Measurements from ENCODE around the gene TRIM10.
"Not testable (repeated sequence)": the region's sequence is repeated elsewhere in the genome, so short reads cannot be mapped to it uniquely, and the experiment has no call there.

TRIM10 gene

DNA sequence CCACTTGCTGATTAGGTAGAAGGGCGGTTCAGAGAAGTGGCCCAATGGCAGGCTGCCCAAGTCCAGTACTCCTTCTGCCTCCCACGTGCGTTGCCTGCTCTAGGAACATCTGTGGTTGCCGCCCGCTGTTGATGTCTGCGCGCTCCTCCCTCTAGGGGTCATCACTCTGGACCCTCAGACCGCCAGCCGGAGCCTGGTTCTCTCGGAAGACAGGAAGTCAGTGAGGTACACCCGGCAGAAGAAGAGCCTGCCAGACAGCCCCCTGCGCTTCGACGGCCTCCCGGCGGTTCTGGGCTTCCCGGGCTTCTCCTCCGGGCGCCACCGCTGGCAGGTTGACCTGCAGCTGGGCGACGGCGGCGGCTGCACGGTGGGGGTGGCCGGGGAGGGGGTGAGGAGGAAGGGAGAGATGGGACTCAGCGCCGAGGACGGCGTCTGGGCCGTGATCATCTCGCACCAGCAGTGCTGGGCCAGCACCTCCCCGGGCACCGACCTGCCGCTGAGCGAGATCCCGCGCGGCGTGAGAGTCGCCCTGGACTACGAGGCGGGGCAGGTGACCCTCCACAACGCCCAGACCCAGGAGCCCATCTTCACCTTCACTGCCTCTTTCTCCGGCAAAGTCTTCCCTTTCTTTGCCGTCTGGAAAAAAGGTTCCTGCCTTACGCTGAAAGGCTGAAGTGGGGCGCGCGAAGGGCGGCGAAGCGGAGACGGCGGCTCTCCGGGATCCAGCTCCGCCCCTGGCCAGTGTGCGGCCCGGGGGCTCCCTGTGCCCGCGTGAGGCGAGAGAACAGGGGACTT lies 10.9 kb upstream of the TRIM10 start:
- no peak for DNase-seq

GRCh38 chr6:30169658-30170614 lies 8.9 kb upstream of the TRIM10 start:
- no peak for DNase-seq

- no peak for DNase-seq
Measured at GRCh38 chr6:30168741-30169140, 7.7 kb upstream of the TRIM10 start.

DNA sequence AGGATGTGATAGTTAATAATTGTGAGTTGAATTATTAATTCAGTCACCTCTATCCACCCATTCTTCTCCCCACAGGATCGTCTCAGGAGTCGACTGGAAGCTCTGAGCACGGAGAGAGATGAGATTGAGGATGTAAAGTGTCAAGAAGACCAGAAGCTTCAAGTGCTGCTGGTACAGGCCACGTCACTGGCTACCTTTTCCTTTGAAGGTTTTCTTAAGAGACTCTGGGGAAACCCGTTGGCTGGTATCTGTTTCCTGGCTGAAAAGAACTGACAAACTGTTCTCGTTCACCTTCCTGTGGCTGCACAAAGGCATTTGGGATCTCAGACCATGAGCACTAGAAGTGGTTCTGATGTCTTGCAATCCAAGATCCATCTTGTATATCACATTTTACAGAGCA lies 6.1 kb upstream of the TRIM10 start:
- no peak for DNase-seq

DNA sequence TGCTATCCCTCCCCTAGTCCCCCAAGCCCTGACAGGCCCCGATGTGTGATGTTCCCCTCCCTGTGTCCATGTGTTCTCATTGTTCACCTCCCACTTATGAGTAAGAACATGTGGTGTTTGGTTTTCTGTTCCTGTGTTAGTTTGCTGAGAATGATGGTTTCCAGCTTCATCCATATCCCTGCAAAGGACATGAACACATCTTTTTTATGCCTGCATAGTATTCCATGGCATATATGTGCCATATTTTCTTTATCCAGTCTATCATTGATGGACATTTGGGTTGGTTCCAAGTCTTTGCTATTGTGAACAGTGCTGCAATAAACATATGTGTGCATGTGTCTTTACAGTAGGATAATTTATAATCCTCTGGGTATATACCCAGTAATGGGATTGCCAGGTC lies 4.2 kb upstream of the TRIM10 start:
- DNase-seq: not testable (repeated sequence)

DNA sequence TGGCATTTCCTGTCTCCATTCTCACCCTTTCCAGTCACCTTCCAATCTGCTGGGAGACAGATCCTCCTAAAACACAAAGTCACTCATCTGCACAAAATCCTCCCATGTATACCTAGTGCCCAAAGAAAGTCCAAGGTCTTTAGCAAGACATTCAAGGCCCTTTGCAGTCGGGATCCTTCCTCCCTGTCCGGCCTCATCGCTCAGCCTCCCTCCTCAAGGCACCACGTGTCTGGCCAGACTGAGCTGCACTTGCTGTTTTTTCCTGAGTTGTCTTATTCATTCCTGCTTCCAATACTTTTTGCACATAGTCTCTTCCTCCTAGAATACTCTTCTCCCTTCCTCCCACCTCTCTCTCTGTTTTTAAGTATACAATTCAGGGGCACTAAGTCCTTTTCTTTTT lies 3.7 kb upstream of the TRIM10 start:
- no peak for DNase-seq

DNA sequence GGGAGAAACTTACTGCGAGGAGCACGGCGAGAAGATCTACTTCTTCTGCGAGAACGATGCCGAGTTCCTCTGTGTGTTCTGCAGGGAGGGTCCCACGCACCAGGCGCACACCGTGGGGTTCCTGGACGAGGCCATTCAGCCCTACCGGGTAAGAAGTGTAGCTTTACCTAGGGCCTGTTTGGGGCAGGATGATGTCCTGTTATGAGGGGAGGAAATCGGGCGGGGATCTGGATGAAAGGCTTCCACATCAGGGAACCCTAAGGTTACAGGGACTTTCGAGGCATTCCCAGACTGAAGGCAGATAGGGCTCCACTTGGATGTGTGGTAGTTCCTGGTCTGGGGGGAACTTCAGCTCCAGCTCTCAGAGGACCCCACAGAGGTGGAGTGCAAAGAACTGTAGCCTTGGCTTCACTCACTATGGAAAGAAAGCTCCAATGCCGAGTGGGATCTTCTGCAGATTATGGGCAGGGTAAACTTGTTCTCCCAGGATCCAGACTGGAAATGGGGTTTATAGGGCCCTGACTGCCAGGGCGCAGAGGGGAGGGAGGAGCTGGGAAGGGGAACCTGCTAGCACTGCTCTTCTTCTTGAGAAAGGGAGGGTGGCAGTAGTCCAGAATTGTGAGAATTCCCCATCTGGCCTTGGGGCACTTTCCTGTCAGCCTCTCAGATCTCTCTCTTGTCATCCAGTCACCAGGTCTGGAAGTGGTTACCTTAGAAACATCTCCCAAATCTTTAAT lies 3.1 kb upstream of the TRIM10 start:
- no peak for DNase-seq

DNA sequence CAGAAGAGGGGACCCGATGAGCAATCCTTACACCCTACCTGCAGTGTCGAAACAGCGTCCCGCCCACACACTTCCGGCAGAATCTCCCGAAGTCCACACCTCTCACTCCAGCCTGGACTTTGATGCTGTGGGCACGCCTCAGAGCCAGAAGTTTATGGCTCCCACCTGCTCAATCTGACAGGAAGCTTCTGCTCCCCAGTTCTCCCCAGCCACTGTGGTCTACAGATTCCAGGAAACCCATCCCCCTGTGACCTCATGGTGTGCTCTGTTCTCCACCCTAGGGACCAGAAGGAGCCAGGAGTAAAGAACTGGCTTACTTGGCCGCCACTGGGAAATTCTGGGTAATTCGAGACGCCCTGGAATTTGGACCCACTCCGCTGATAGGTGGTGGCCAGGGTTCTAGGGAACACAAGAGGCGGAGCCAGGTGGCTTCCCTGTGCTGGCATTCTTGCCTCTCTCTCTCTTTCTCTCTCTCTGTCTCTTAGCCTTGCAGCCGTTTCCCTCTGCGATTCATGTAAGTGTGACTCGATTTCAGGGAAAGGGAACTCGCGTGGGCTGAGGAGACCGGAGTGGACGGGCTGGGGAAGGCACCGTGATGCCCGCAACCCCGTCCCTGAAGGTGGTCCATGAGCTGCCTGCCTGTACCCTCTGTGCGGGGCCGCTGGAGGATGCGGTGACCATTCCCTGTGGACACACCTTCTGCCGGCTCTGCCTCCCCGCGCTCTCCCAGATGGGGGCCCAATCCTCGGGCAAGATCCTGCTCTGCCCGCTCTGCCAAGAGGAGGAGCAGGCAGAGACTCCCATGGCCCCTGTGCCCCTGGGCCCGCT lies 2.3 kb upstream of the TRIM10 start, which contains the start of gene TRIM15:
Gene TRIM15, plus strand, starts transcription at position 457 of the 828 bp plus-strand sequence. Its CDS starts 139 bp downstream, at position 596.
- DNase-seq: peak; percentile 81

DNA sequence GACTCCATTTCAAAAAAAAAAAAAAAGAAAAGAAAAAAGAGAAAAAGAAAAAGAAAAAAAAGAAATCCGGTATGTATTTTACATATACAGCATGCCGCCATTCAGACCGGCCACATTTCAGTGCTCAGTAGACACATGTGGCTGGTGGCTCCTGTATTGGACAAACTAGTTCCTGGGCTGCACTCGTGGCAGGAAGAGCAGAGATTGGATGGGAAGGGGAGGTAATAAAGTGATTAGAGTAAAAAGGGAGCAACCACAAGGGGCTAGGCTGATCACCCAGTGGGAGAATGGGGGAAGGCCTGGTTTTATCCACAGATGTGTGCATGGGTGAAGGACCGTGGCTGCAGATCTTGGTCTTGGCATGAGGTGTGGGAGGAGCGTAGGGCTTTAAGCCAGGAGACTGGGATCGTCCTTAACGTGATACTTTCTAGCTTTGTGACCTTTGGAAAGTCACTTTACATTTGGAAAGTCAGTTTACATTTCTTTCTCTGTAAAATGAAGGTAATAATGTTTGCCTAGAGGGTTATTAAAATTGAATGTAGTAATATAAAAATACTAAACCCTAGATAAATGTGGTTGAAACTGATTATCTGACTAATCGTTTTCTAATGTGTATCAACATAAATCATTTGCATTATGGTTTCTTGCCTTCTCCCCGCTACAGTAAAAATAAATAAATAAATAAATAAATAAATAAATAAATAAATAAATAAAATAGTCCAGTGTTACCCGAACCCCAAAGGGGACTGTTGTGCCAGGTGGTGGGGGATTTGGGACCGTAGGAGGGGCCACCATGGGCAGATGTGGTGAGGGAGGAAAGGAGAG lies 1.5 kb upstream of the TRIM10 start:
- no peak for DNase-seq

- no peak for DNase-seq
Measured at GRCh38 chr6:30160008-30160784, 815 bp downstream of the TRIM10 start.

GRCh38 chr6:30158475-30159040 lies 2.5 kb downstream of the TRIM10 start:
- no peak for DNase-seq

- no peak for DNase-seq
Measured at GRCh38 chr6:30157999-30158398, 3.0 kb downstream of the TRIM10 start.

- DNase-seq: no peak
Measured at GRCh38 chr6:30157581-30157980, 3.4 kb downstream of the TRIM10 start.

DNA sequence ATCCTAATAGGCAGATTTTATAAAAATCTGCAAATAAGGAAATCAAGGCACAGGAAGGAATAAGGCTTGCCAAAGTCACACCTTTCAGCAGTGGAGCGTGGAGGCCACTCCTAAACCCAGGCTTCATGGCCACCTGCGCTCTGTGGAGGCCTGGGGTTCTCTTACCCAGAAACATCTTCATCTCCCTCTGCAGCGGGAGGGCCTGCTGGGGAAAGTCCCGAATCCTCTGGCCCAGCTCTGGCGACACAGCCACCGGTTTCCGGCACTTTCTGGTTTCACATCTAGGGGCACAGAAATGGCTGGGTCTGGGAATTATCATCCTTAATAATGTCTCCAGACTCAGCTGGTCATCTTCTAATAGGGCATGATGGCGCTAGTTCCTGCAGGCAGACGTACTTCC lies 4.2 kb downstream of the TRIM10 start:
- DNase-seq: no peak

DNA sequence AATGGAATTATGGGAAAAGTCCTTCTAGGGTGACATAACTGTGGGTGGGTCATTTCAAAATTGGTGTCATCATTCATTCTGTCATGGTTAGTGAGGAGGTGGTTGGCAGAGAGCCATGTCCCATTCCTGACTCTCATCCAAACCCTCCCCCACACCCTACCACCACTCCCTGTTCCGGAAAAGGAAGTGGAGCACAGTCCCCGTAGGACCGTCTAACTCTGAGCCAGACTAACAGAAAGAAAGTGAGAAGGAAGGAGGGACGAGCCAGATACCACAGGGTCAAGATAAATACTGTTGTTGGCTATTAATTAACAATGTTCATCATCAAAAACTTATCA lies 4.8 kb downstream of the TRIM10 start:
- DNase-seq: no peak

- DNase-seq: no peak
Measured at GRCh38 chr6:30155520-30156261, 5.3 kb downstream of the TRIM10 start.

DNA sequence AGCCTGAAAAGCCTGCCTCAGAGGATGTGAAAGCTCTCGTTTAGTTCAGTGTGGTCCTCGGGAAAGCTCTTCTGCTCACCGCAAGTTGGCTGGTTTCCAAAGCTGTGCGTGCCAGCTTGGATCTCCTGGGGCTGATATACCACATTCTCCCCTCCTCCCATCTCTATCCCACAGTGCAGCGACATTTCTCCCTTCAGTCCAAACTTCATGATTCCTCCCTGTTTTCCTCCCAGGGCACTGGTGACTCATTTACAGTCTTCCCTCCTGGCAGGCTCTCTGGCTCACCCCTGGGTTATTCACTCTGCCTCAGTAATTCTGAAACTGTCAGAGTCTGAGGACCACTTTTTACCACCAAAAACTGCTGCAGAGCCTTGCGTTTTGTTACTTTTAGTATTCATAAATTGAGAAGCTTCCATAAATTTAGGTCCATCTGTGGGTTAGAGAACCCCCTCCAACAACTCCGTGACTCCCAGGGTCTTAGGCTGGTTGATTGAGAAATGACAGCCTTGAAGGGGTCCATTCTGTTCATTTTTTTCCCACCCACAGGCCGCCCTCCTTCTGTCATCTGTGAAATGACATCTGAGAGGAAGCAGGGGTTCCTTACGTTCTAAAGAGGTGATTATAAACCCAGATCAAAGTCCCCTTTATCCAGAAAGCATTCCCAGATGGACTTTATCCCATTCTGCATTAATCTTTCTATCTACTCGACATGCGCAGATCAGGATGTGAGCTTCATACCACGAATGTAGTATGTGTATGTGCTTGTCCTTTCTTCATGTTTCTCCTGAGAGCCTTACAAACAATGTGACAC lies 6.1 kb downstream of the TRIM10 start:
- DNase-seq: no peak

DNA sequence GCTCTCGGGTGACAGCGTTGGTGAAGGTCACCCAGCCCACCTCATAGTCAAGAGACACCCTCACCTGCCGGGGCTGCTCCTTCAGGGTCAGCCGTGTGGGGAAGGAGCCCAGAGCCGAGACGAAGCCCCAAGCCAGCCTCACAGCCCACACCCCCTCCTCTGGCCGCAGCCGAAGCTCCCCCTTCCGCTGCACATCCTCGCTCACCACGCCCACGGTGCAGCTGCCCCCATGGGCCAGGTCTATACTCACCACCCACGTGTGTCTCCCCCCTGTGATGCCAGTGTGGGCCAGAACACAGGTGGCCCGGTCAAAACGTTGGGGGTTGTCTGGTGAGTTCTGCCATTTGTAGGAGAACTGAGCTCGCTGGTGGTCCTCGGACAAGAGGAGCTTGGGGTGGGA lies 7.0 kb downstream of the TRIM10 start:
- DNase-seq: no peak
